DMS153 (cell line): Measurements from ENCODE around the gene TEX101.

Experiments
- DNase-seq: peaks from one replicate; lab custom pipeline; 2025; lab: John Stamatoyannopoulos, UW

Gene TEX101

DNA sequence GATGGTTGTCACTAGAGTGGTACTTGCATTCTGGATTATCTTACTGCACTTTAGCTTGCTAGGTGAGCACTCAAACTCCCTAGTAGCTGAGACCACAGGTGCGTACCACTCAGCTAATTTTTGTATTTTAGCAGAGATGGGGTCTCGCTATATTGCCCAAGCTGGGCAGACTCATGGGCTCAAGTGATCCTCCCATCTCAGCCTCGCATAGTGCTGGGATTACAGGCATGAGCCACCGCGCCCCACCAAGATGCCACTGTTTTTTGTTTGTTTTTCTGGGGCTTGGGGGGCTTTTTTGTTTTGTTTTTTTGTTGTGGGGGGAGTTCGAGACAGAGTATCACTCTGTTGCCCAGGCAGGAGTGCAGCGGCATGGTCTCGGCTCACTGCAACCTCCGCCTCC is 33.0 kb downstream of the TEX101 start:
- no peak for DNase-seq

DNA sequence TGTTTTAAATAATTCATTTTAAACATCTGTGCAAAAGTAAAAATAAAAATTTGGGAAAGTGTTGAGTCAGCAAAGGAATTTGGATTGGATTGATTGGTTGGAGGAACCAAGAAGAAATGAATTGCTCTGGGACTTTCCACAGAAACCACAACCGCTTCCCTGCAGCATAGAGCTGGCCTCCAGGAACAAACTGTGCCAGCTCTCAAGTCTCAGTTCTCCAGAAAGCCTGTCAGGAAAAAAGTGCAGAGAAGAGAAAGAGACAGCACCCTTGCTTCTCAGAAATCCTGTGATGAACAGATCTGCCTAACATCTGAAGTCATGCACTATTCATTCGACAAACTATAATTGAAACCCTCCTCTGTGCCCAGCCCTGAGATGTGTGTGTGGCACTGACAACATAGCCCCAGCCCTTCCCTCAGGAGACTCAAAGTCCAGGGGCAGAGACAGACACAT is 35.9 kb downstream of the TEX101 start:
- no peak for DNase-seq

GRCh38 chr19:43452582-43452981 is 37.9 kb downstream of the TEX101 start:
- no peak for DNase-seq

DNA sequence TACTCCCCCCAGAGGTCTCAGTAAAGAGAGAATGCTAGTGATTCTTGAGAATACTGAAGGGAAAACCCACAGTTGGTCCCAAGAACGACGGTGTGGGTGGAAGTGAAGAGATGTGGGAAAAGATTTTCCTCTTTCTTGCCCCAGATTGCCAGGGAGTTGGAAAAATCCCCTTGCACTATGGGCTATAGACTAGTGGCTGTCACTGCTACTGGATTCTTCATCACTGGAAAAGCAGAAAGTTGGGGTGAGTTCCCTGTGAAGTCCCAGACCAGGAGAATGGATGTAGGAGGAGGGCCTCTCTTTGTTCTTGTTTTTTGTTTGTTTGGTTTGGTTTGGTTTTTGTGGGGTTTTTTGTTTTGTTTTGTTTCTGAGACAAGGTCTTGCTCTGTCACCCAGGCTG is 39.3 kb downstream of the TEX101 start:
- no peak for DNase-seq

DNA sequence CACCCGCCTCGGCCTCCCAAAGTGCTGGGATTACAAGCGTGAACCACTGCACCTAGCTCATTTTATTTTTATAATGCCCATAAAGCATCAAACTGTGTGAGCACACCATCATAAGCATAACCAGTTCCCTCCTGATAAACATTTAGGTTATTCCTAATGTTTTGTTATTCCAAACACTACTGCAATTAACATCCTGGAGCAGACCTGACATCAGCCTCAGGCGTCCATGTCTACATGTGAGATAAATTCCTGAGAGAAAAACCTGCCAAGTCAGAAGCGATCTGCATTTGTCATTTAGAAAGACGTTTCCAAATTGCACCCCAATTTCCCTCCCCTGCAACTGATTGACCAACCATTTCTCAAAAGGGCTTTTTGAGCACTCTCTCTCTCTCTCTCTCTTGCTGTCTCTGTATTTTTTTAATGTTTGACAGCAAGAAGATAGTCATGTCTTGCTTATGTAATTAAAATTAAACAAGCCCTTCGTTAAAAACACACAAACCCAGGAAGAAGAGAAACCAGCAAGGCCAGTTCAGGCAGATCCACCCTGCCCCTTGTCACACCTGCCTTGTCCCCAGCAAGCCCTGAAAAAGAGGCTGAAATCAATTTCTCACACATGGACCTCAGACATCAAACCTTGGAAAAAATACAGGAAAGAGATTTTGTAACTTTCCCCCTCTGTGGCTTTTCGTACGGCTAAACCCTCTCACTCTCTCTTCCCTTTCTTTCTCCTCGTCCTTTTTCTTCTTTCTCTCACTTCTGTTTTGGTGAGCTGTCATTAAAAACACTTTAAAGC is 40.8 kb downstream of the TEX101 start:
- DNase-seq, result no peak

- no peak for DNase-seq
Observed at GRCh38 chr19:43457809-43458208, 43.1 kb downstream of the TEX101 start.

GRCh38 chr19:43460362-43461016 is 45.8 kb downstream of the TEX101 start:
- no peak for DNase-seq

DNA sequence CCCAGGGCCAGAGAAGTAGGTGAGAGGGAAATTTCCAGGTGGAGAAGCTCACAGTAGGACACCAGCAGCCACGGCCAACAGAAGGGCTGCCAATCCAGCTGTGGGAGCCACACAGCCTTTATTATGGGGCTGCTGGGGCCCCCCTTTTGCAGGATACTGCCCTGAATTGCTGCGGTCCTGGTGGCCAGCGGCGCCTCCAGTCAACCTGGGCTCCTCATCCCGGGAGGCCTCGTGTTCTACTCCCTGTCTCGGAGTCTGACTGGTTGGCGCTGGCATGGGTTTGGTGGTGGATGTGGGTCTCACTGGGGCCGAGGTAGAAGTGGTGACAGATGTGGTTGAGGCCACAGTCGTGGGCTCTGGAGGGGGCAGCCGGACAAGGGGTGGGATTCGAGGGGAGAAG is 46.6 kb downstream of the TEX101 start:
- no peak for DNase-seq

- no peak for DNase-seq
Observed at GRCh38 chr19:43462383-43462782, 47.7 kb downstream of the TEX101 start.

DNA sequence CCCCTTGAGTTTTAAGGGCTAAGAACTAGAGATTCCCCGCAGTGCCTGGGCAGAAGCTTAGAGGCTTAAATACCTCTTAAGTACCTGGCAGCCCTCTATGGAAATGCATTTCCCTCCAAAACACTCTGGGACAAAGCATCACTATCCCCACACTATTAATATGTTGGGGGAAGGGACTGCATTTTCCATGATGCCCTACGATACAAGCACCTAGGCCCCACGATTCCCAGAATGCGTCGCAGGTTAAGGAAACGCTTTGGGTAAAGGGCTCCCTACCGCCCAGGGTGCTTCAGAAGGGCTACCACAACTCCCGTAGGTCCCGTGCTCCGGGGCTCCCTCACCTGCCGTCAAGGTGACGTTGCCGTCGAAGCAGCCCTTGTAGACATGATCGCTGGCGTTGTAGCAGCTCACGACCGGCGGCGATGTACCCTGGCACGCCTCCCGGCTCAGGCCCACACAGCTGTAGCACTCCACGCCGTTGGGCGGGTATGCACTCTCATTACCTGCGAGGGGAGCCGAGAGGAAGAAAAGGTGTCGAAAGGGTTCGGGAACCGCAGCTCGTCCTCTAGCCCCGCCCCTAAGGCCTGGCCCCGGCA is 48.2 kb downstream of the TEX101 start:
- DNase-seq, result no peak

DNA sequence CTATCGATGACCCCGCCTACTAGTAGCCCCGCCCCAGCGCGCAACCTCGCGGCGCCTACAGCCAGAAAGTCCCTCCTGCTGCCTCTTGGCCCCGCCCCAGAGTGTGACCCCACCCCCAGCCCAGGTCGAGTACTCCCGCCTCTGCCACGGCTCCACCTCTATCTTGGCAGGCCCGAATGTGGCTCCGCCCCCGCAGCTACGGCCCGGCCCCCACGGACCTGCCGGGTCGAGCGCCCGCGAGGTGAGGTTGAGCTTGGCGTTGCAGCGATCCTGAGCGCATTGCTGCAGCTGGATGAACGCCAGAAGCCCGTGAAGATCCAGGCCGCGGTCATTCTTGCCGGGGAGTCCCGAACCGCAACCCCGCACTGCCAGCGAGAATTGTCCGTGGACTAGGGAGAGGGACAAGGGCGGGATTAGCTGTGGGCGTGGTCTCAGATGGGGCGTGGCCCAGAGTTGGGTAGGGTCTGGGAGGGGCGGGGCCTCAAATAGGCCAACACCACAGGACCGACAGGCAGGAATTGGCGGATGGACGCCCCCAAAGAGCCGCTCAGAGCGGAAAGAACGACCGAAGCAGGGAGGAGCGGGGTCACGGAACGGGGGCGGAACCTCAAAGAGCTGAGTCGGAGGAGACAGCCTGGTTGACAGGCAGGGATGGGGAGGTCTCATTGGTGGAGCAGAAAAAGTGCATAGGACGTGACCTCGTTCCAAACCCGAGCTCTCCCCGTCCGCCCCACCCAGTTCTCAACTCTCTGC is 48.9 kb downstream of the TEX101 start:
- DNase-seq, result peak; percentile 91

DNA sequence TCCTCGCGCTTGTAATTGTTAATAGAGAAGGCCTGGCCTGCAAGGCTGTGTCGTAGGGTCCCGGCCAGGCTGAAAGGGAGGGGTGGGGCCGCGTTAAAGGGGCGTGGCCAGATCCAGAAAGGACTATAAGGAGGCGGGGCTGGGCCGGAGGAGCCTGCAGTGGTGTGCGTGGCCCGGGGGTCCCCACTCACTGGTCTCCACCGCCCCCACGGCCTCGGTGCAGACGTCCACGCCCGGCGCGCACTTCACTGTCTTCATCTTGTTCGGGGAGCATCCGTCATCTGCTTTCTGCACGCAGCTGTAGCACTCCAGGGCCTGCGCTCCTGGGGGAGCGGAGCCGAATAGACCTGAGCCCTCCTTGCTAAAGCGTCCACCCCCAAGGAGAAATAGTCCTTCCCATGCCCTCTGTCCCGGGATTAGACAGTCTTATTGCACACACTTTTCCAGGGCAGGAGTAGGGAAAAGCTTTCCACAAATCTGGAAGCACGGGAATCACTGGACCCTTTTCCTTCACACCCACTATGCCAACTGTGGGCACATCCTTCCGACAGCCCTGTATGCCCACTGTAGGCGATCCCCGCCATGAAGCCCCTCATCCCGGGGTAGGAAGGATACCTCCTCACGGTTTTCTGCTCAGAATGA is 49.6 kb downstream of the TEX101 start:
- DNase-seq, result no peak

- no peak for DNase-seq
Observed at GRCh38 chr19:43465468-43466120, 50.9 kb downstream of the TEX101 start, which contains the start of gene LYPD3. TSS of gene LYPD3 (minus strand) at chr19:43465608. CDS start at chr19:43465571, 37 bp downstream.

- no peak for DNase-seq
Observed at GRCh38 chr19:43466793-43467192, 52.1 kb downstream of the TEX101 start.

- no peak for DNase-seq
Observed at GRCh38 chr19:43467276-43467675, 52.6 kb downstream of the TEX101 start.

DNA sequence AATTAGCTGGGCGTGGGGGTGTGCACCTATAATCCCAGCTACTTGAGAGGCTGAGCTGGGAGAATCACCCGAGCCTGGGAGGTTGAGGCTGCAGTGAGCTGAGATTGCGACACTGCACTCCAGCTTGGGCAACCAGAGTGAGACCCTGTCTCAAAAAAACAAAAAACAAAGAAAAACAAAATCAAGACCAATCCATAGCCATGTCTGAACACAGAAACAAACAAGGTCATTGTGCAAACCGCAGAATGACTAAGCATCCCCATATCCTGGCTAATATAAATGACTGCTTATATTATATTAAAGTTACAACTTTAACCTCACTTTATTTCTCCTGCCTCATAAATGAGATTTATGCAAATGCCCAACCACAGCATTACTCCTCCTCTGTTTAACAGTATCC is 53.0 kb downstream of the TEX101 start:
- no peak for DNase-seq
